ENCODE data around the gene SLC38A1. TPM values are rescaled to one million over a fixed set of nuclear protein-coding genes. Genes with fewer than 3 reads are reported as not detected.

SLC38A1 gene
- total RNA-seq, 1 experiment from 2014 or later, result 155 TPM

DNA sequence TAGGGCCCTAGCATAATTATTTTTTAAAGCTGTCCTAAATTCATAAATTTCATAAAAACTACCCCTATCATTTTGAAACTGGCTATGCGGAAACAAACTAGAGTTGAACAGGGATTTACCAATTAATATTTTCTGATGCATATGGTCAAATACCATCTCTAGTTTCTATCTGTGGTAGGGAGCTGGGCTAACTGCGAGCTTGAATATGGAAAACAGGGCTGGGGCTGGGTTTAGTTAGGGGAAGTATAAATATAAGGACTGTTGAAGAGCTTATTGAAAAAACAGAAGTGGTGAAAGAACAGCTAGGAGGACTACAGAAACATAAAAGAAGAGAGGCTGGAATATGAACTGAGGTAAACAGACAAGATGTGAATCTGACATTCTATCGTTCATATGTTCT, 91.8 kb downstream of the SLC38A1 start (continued):
- no peak for TF ChIP-seq EZH2 (IDR thresholded peaks at IDR 0.05)

DNA sequence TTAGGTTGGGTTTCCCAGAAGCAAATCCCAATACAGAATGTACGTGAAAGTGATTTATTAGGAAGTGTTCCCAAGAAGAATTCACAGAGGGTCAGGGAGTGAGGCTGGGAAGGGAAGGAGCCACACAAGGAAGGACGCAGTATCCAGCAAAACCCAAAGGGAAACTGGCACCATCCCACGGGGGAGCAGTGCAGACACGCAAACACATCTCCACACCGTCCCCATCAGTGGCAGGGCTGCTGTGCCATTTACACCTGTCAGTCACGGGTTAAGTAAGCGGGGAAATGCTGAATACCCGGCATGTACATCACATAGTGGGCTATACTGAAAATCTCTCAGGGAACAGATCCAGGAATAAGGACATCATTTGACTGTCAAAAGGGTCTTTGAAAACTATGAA, 93.9 kb downstream of the SLC38A1 start:
- DNase-seq (ENCODE audit: low read depth, low spot score), result no peak
- Histone ChIP-seq H3K27ac (ENCODE audit: low read depth, low read length) (no peak overlapping the region), H3K79me2 (ENCODE audit: insufficient read depth, low read length) (no peaks in the 10 kb centered on the region), H3K36me3 (ENCODE audit: control insufficient read depth in 1 of 2, insufficient read depth in 2 of 2, low read length in 2 of 2) (no peaks in the 10 kb centered on the region), H3K4me2 (ENCODE audit: low read length) (no peak overlapping the region), H3K9me2 (ENCODE audit: insufficient read depth) (no peaks in the 10 kb centered on the region), H3K4me3 (replicated peaks in 1 of 2; ENCODE audit: low read depth in 1 of 2, low read length in 2 of 2) (no peak overlapping the region), H3K4me1 (ENCODE audit: control insufficient read depth in 1 of 2, insufficient read depth in 2 of 2, low read length in 2 of 2) (no peaks in the 10 kb centered on the region), H3K9me3 (ENCODE audit: control insufficient read depth in 1 of 2, insufficient read depth in 1 of 2, low read depth in 1 of 2, low read length in 2 of 2) (no peaks in the 10 kb centered on the region; a peak in 1 of 4 replicates), H3K9ac (ENCODE audit: low read length) (no peak overlapping the region), H2AFZ (ENCODE audit: low read depth, low read length, poor library complexity, severe bottlenecking) (no peak overlapping the region), H3K27me3 (ENCODE audit: insufficient read depth, low read length) (no peaks in the 10 kb centered on the region), H4K20me1 (ENCODE audit: insufficient read depth) (no peaks in the 10 kb centered on the region)
- no TSS peak for BruUV-seq (replicated peaks)
- ChIA-PET POLR2A (no interaction called here), CTCF (no interaction called here), RAD21 (ENCODE audit: low non-redundant PET in 1 of 2, low total read pairs in 2 of 2, uncharacterized antibody in 2 of 2, unreplicated experiment in 2 of 2) (no interaction called here)
- TF ChIP-seq, protein P1, sequence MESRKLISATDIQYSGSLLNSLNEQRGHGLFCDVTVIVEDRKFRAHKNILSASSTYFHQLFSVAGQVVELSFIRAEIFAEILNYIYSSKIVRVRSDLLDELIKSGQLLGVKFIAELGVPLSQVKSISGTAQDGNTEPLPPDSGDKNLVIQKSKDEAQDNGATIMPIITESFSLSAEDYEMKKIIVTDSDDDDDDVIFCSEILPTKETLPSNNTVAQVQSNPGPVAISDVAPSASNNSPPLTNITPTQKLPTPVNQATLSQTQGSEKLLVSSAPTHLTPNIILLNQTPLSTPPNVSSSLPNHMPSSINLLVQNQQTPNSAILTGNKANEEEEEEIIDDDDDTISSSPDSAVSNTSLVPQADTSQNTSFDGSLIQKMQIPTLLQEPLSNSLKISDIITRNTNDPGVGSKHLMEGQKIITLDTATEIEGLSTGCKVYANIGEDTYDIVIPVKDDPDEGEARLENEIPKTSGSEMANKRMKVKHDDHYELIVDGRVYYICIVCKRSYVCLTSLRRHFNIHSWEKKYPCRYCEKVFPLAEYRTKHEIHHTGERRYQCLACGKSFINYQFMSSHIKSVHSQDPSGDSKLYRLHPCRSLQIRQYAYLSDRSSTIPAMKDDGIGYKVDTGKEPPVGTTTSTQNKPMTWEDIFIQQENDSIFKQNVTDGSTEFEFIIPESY (IDR thresholded peaks at IDR 0.05; ENCODE audit: extremely low read depth, insufficient replicate concordance, low read length), result no peak
- TF ChIP-seq POLR2AphosphoS5 (IDR thresholded peaks at IDR 0.05; ENCODE audit: low read depth, low read length), result no peak
- TF ChIP-seq RAD21 (IDR thresholded peaks at IDR 0.05; ENCODE audit: low read depth), result no peak
- TF ChIP-seq, protein P2, sequence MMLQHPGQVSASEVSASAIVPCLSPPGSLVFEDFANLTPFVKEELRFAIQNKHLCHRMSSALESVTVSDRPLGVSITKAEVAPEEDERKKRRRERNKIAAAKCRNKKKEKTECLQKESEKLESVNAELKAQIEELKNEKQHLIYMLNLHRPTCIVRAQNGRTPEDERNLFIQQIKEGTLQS (IDR thresholded peaks at IDR 0.05), result no peak
- TF ChIP-seq CBX3 (IDR thresholded peaks at IDR 0.05; ENCODE audit: low read depth), result no peak
- TF ChIP-seq FOSL1 (IDR thresholded peaks at IDR 0.05; ENCODE audit: low read depth), result no peak
- TF ChIP-seq, protein P3, sequence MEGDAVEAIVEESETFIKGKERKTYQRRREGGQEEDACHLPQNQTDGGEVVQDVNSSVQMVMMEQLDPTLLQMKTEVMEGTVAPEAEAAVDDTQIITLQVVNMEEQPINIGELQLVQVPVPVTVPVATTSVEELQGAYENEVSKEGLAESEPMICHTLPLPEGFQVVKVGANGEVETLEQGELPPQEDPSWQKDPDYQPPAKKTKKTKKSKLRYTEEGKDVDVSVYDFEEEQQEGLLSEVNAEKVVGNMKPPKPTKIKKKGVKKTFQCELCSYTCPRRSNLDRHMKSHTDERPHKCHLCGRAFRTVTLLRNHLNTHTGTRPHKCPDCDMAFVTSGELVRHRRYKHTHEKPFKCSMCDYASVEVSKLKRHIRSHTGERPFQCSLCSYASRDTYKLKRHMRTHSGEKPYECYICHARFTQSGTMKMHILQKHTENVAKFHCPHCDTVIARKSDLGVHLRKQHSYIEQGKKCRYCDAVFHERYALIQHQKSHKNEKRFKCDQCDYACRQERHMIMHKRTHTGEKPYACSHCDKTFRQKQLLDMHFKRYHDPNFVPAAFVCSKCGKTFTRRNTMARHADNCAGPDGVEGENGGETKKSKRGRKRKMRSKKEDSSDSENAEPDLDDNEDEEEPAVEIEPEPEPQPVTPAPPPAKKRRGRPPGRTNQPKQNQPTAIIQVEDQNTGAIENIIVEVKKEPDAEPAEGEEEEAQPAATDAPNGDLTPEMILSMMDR (IDR thresholded peaks at IDR 0.05 in 2 of 3, conservative IDR thresholded peaks at IDR 0.05 in 1 of 3; ENCODE audit: borderline replicate concordance in 1 of 3, insufficient read depth in 1 of 3, low read depth in 2 of 3, low read length in 2 of 3), result no peak
- TF ChIP-seq ELF1 (IDR thresholded peaks at IDR 0.05; ENCODE audit: borderline replicate concordance, low read depth), result no peak
- no peak for TF ChIP-seq ZNF274 (IDR thresholded peaks at IDR 0.05; ENCODE audit: low read depth, low read length)
- no peak for TF ChIP-seq EGR1 (IDR thresholded peaks at IDR 0.05; ENCODE audit: low read depth)
- no peak for TF ChIP-seq SRF (IDR thresholded peaks at IDR 0.05; ENCODE audit: low read depth)
- TF ChIP-seq EZH2phosphoT487 (IDR thresholded peaks at IDR 0.05; ENCODE audit: borderline replicate concordance), result no peak
- TF ChIP-seq, protein P4, sequence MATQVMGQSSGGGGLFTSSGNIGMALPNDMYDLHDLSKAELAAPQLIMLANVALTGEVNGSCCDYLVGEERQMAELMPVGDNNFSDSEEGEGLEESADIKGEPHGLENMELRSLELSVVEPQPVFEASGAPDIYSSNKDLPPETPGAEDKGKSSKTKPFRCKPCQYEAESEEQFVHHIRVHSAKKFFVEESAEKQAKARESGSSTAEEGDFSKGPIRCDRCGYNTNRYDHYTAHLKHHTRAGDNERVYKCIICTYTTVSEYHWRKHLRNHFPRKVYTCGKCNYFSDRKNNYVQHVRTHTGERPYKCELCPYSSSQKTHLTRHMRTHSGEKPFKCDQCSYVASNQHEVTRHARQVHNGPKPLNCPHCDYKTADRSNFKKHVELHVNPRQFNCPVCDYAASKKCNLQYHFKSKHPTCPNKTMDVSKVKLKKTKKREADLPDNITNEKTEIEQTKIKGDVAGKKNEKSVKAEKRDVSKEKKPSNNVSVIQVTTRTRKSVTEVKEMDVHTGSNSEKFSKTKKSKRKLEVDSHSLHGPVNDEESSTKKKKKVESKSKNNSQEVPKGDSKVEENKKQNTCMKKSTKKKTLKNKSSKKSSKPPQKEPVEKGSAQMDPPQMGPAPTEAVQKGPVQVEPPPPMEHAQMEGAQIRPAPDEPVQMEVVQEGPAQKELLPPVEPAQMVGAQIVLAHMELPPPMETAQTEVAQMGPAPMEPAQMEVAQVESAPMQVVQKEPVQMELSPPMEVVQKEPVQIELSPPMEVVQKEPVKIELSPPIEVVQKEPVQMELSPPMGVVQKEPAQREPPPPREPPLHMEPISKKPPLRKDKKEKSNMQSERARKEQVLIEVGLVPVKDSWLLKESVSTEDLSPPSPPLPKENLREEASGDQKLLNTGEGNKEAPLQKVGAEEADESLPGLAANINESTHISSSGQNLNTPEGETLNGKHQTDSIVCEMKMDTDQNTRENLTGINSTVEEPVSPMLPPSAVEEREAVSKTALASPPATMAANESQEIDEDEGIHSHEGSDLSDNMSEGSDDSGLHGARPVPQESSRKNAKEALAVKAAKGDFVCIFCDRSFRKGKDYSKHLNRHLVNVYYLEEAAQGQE (IDR thresholded peaks at IDR 0.05; ENCODE audit: low read depth), result no peak
- no peak for TF ChIP-seq CEBPB (IDR thresholded peaks at IDR 0.05; ENCODE audit: low read depth)
- no peak for TF ChIP-seq YY1 (IDR thresholded peaks at IDR 0.05; ENCODE audit: extremely low read depth, insufficient replicate concordance, low read depth, low read length)
- TF ChIP-seq ZFX (IDR thresholded peaks at IDR 0.05), result no peak
- TF ChIP-seq TCF7L2 (IDR thresholded peaks at IDR 0.05; ENCODE audit: borderline replicate concordance, extremely low read depth, insufficient read depth, insufficient read length), result no peak
- no peak for ATAC-seq
- intact Hi-C loops (cut with micrococcal nuclease), result no loop called here

All from HCT116 (cell line).